SU-DHL-6 (cell line): ENCODE measurements around the gene PHOX2B.

Experiments
- EZH2phosphoT487 ChIP-seq: fragments of 200-600 bp; sonication (generic), shearing (Covaris generic); conservative IDR thresholded peaks from 2 replicates; pipeline ENCODE4 v1.6.1; 2018; ENCODE audit warnings: mild to moderate bottlenecking, antibody characterized with exemption, low read length, moderate library complexity, mixed read lengths
- TF ChIP-seq, protein P1 (sequence below): fragments of 200-600 bp; sonication (generic); IDR thresholded peaks from one replicate; pipeline ENCODE4 v1.5.1; 2017; ENCODE audit warnings: antibody characterized with exemption, mild to moderate bottlenecking, low read length, moderate library complexity; ENCODE audit not compliant: insufficient read depth, poor library complexity, severe bottlenecking

DNA sequence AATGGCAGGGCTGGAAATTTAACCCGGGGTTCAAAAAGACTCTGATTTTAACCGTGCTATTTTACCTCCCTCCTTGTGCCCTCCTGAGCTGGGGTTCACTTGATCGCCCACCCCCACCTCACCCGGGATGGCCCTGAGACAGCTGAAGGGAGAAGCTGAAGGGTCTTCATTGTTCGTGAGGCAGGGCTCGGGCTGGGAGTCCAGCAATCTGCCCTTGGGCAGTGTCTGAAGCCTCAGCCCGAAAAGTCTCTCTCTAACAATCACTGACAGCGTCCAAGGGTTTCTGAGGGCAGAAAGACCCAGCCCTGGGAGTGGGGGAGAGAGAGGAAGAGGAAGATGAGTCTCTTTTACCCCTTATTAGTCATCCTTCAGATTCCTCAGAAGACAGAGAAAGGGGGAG lies 39.4 kb upstream of the PHOX2B start:
- no peak for TF ChIP-seq EZH2phosphoT487
- TF ChIP-seq, protein P1, sequence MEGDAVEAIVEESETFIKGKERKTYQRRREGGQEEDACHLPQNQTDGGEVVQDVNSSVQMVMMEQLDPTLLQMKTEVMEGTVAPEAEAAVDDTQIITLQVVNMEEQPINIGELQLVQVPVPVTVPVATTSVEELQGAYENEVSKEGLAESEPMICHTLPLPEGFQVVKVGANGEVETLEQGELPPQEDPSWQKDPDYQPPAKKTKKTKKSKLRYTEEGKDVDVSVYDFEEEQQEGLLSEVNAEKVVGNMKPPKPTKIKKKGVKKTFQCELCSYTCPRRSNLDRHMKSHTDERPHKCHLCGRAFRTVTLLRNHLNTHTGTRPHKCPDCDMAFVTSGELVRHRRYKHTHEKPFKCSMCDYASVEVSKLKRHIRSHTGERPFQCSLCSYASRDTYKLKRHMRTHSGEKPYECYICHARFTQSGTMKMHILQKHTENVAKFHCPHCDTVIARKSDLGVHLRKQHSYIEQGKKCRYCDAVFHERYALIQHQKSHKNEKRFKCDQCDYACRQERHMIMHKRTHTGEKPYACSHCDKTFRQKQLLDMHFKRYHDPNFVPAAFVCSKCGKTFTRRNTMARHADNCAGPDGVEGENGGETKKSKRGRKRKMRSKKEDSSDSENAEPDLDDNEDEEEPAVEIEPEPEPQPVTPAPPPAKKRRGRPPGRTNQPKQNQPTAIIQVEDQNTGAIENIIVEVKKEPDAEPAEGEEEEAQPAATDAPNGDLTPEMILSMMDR, result no peak
